Measurements from ENCODE around the gene SFXN3.

SFXN3 gene

GRCh38 chr10:101035916-101036702 lies 5.1 kb downstream of the SFXN3 start:
- Histone ChIP-seq H3K4me1 (peaks cover 0 to 26% (median 18%) of the 10 kb centered on the region in 4 donors), H3K27ac (no peak overlapping the region), H3K27me3 (no peaks in the 10 kb centered on the region), H3K9me3 (no peaks in the 10 kb centered on the region), H3K4me3 (no peak overlapping the region), H3K36me3 (peaks cover 43 to 60% (median 57%) of the 10 kb centered on the region in 3 donors)
- intact Hi-C loops (cut with DNase I; ENCODE audit: low total_unique reads) = no loop called here
- DNase-seq = no peak
- TF ChIP-seq, protein P1, sequence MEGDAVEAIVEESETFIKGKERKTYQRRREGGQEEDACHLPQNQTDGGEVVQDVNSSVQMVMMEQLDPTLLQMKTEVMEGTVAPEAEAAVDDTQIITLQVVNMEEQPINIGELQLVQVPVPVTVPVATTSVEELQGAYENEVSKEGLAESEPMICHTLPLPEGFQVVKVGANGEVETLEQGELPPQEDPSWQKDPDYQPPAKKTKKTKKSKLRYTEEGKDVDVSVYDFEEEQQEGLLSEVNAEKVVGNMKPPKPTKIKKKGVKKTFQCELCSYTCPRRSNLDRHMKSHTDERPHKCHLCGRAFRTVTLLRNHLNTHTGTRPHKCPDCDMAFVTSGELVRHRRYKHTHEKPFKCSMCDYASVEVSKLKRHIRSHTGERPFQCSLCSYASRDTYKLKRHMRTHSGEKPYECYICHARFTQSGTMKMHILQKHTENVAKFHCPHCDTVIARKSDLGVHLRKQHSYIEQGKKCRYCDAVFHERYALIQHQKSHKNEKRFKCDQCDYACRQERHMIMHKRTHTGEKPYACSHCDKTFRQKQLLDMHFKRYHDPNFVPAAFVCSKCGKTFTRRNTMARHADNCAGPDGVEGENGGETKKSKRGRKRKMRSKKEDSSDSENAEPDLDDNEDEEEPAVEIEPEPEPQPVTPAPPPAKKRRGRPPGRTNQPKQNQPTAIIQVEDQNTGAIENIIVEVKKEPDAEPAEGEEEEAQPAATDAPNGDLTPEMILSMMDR (IDR thresholded peaks at IDR 0.05) = no peak

GRCh38 chr10:101036726-101037125 lies 5.7 kb downstream of the SFXN3 start:
- no peak overlapping the region for H3K27ac ChIP-seq
- H3K9me3 ChIP-seq = no peaks in the 10 kb centered on the region
- H3K27me3 ChIP-seq = no peaks in the 10 kb centered on the region
- H3K36me3 ChIP-seq = peaks cover 43 to 60% (median 57%) of the 10 kb centered on the region in 3 donors
- no peak overlapping the region for H3K4me3 ChIP-seq
- TF ChIP-seq, protein P1 (IDR thresholded peaks at IDR 0.05) = no peak
- DNase-seq = no peak
- intact Hi-C loops (cut with DNase I; ENCODE audit: low total_unique reads) = no loop called here
- H3K4me1 ChIP-seq = peaks cover 0 to 31% (median 22%) of the 10 kb centered on the region in 4 donors

DNA sequence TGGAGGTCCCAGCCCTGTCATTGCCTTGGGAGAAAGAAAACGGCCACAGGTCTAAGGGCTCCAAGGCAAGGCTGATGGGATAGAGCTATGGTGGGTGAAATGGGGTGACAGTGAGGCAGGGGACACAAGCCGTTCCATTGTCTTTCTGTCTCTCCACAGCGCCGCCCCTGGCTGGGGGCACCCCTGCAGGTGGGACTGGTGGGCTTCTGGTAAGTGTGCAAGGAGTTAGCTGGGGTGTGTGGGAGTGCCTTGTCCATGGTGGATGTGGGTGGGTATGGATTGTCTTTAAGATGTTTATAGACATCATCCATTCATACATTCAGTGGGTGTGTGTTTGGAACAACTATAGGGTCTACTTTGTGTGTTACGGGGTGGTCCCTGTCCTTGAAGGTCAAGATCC lies 7.5 kb downstream of the SFXN3 start:
- peaks cover 43 to 60% (median 57%) of the 10 kb centered on the region in 3 donors for H3K36me3 ChIP-seq
- H3K27ac ChIP-seq = no peak overlapping the region
- no peak for DNase-seq
- peaks cover 0 to 36% (median 25%) of the 10 kb centered on the region in 4 donors for H3K4me1 ChIP-seq
- no peaks in the 10 kb centered on the region for H3K27me3 ChIP-seq
- TF ChIP-seq, protein P1 (IDR thresholded peaks at IDR 0.05) = no peak
- intact Hi-C loops (cut with DNase I; ENCODE audit: low total_unique reads) = no loop called here
- no peaks in the 10 kb centered on the region for H3K9me3 ChIP-seq
- no peak overlapping the region for H3K4me3 ChIP-seq

- intact Hi-C loops (cut with DNase I; ENCODE audit: low total_unique reads) = no loop called here
- Histone ChIP-seq H3K36me3 (peaks cover 39 to 52% (median 50%) of the 10 kb centered on the region in 3 donors), H3K27me3 (no peaks in the 10 kb centered on the region), H3K4me3 (no peak overlapping the region), H3K27ac (no peak overlapping the region), H3K9me3 (no peaks in the 10 kb centered on the region), H3K4me1 (peaks cover 0 to 32% (median 18%) of the 10 kb centered on the region in 4 donors)
- DNase-seq = no peak
- TF ChIP-seq, protein P1 (IDR thresholded peaks at IDR 0.05) = no peak
These were observed 9.0 kb downstream of the SFXN3 start for GRCh38 chr10:101040061-101040460.

GRCh38 chr10:101040851-101041250 lies 9.8 kb downstream of the SFXN3 start:
- intact Hi-C loops (cut with DNase I; ENCODE audit: low total_unique reads) = no loop called here
- Histone ChIP-seq H3K4me1 (peaks cover 0 to 32% (median 17%) of the 10 kb centered on the region in 4 donors), H3K9me3 (no peaks in the 10 kb centered on the region), H3K27me3 (no peaks in the 10 kb centered on the region), H3K4me3 (no peak overlapping the region), H3K27ac (peak overlapping the region in 1 of 2 donors; percentile 31), H3K36me3 (peaks cover 31 to 44% (median 42%) of the 10 kb centered on the region in 3 donors)
- no peak for DNase-seq
- TF ChIP-seq, protein P1 (IDR thresholded peaks at IDR 0.05) = no peak

Measured in tibial artery (tissue), 4 donors.